Ecto neural progenitor cell (in vitro differentiated cells): ENCODE results near the gene CMKLR1.

Source experiments
- DNase-seq: peaks from one replicate; pipeline ENCODE4 v3.0.0-alpha.2; 2018; ENCODE audit warnings: low spot score

Gene CMKLR1

GRCh38 chr12:108335349-108336119, 3.6 kb downstream of the CMKLR1 start:
- DNase-seq, result no peak

GRCh38 chr12:108333898-108334699, 5.0 kb downstream of the CMKLR1 start:
- no peak for DNase-seq

GRCh38 chr12:108332791-108333382, 6.2 kb downstream of the CMKLR1 start:
- no peak for DNase-seq

GRCh38 chr12:108328420-108328819, 10.7 kb downstream of the CMKLR1 start:
- DNase-seq, result no peak

GRCh38 chr12:108327621-108328344, 11.3 kb downstream of the CMKLR1 start:
- DNase-seq, result no peak

GRCh38 chr12:108326254-108326750, 12.8 kb downstream of the CMKLR1 start:
- no peak for DNase-seq

- no peak for DNase-seq
Observed at GRCh38 chr12:108325549-108325948, 13.6 kb downstream of the CMKLR1 start.

- no peak for DNase-seq
Observed at GRCh38 chr12:108325018-108325358, 14.1 kb downstream of the CMKLR1 start.

- no peak for DNase-seq
Observed at GRCh38 chr12:108324351-108325017, 14.6 kb downstream of the CMKLR1 start.

- DNase-seq, result no peak
Observed at GRCh38 chr12:108323581-108323980, 15.5 kb downstream of the CMKLR1 start.

- DNase-seq, result no peak
Observed at GRCh38 chr12:108322998-108323397, 16.1 kb downstream of the CMKLR1 start.

- no peak for DNase-seq
Observed at GRCh38 chr12:108321688-108322087, 17.4 kb downstream of the CMKLR1 start.

- DNase-seq, result no peak
Observed at GRCh38 chr12:108320507-108321293, 18.4 kb downstream of the CMKLR1 start.

- no peak for DNase-seq
Observed at GRCh38 chr12:108319277-108320234, 19.6 kb downstream of the CMKLR1 start.

GRCh38 chr12:108318472-108319275, 20.4 kb downstream of the CMKLR1 start:
- DNase-seq, result no peak

GRCh38 chr12:108317308-108318234, 21.5 kb downstream of the CMKLR1 start:
- DNase-seq, result no peak
